Left lung (tissue), 10 donors: ENCODE results near the gene AGAP1. TPM values are rescaled to one million over a fixed set of nuclear protein-coding genes. Genes with fewer than 3 reads are reported as not detected.

Experiments
- ATAC-seq: fragments of 200-7000 bp; cut with Tn5 transposase; one replicate; pipeline ENCODE4 v1.9.1; 2020; ENCODE audit warnings: moderate library complexity
- DNase-seq, 4 donors: peaks; one replicate each; pipeline ENCODE4 v3.0.0-alpha.2; 2013 to 2020
- H3K27ac ChIP-seq, 2 donors: fragments of 200-600 bp; sonication (generic) in 1 of 2; one replicate each; pipeline versions ENCODE4 v1.5.0 to v1.8.0; 2020 to 2021
- H3K27me3 ChIP-seq, 2 donors: fragments of 200-600 bp; sonication (generic) in 1 of 2; one replicate each; pipeline versions ENCODE4 v1.5.0 to v1.8.0; 2020 to 2021
- H3K36me3 ChIP-seq, 2 donors: fragments of 200-600 bp; sonication (generic) in 1 of 2; one replicate each; pipeline versions ENCODE4 v1.5.0 to v1.8.0; 2020 to 2021
- H3K4me1 ChIP-seq, 2 donors: fragments of 200-600 bp; one replicate each; pipeline ENCODE4 v1.8.0; 2021
- H3K4me3 ChIP-seq, 2 donors: fragments of 200-600 bp; sonication (generic) in 1 of 2; one replicate each; pipeline versions ENCODE4 v1.5.0 to v1.8.0; 2020 to 2021; ENCODE audit warnings: mild to moderate bottlenecking in 1 of 2
- H3K9me3 ChIP-seq, 2 donors: fragments of 200-600 bp; sonication (generic) in 1 of 2; one replicate each; pipeline versions ENCODE4 v1.5.0 to v1.8.0; 2020 to 2021
- CTCF ChIP-seq, 2 donors: fragments of 200-600 bp; sonication (generic) in 1 of 2; IDR thresholded peaks; one replicate each; pipeline versions ENCODE4 v1.5.0 to v1.8.0; 2021; ENCODE audit warnings: antibody characterized with exemption in 2 of 2
- intact Hi-C, 2 donors: fragments of 100-400 bp; cut with DNase I; formaldehyde crosslinking; loops; one replicate each; pipeline versions ENCODE4 v1.11.2 to v1.14.2; 2022
- polyA plus RNA-seq, 6 donors: library from polyadenylated mRNA; unstranded; fragments of 120-200 nt; gene quantifications; one replicate each; pipeline ENCODE4 v1.2.1, GENCODE V29; 2013; ENCODE audit not compliant: insufficient read length in 6 of 6
- total RNA-seq, 2 donors: library from RNA; stranded (reverse); fragmentation: NEBNext Ultra II Directional; extraction: Animal tissue kit (Norgen Biotek cat#: 25700); gene quantifications; one replicate each; pipeline ENCODE4 v1.2.1, GENCODE V29; 2021
- donor health status: DM: no; HTN: yes; CAD: no.
- donor health status: DM: no; HTN: no; CAD: no.

AGAP1 gene
- total and polyA plus RNA-seq, 8 donors: 13.1 to 25.4 (median 22.4) TPM

GRCh38 chr2:236016496-236016895, 522.7 kb downstream of the AGAP1 start:
- H3K4me1 ChIP-seq: no peaks in the 10 kb centered on the region
- intact Hi-C loops: no loop called here
- no peak overlapping the region for H3K27ac ChIP-seq
- no peak for TF ChIP-seq CTCF (IDR thresholded peaks at IDR 0.05)
- no peak overlapping the region for H3K4me3 ChIP-seq
- DNase-seq (no peak), ATAC-seq (no peak)
- no peaks in the 10 kb centered on the region for H3K27me3 ChIP-seq
- no peaks in the 10 kb centered on the region for H3K9me3 ChIP-seq
- H3K36me3 ChIP-seq: no peaks in the 10 kb centered on the region

DNA sequence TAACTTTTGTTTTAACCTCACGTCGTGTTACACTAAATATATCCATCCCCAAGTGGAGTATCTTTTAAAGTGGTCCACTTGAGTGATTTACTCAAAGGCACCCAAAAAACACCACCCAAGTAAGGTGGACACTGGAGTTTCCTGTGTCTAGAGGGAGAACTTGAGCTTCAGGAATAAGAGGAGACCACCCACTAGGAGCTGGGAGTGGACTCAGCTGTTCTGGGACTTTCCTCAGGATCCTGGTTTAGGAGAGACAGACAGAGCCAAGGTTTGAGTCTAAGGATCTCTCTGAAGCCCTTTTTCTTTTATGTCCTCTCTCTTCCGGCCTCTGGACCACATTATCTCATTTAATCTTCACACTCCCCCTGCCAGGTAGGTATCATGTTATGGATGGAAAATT, 523.6 kb downstream of the AGAP1 start:
- ATAC-seq: no peak
- intact Hi-C loops: no loop called here
- no peak overlapping the region for H3K4me3 ChIP-seq

GRCh38 chr2:236019434-236019833, 525.6 kb downstream of the AGAP1 start:
- no peaks in the 10 kb centered on the region for H3K9me3 ChIP-seq
- no peak overlapping the region for H3K27ac ChIP-seq
- intact Hi-C loops: no loop called here
- DNase-seq (no peak), ATAC-seq (no peak)
- H3K4me1 ChIP-seq: no peaks in the 10 kb centered on the region
- no peak for TF ChIP-seq CTCF (IDR thresholded peaks at IDR 0.05)
- no peaks in the 10 kb centered on the region for H3K36me3 ChIP-seq
- H3K27me3 ChIP-seq: no peaks in the 10 kb centered on the region
- no peak overlapping the region for H3K4me3 ChIP-seq

More for the DNA sequence above, 523.6 kb downstream of the AGAP1 start:
- no peak for TF ChIP-seq CTCF (IDR thresholded peaks at IDR 0.05)
- H3K36me3 ChIP-seq: no peaks in the 10 kb centered on the region
- no peaks in the 10 kb centered on the region for H3K4me1 ChIP-seq
- no peak overlapping the region for H3K27ac ChIP-seq
- no peak for DNase-seq
- no peaks in the 10 kb centered on the region for H3K9me3 ChIP-seq
- H3K27me3 ChIP-seq: no peaks in the 10 kb centered on the region

DNA sequence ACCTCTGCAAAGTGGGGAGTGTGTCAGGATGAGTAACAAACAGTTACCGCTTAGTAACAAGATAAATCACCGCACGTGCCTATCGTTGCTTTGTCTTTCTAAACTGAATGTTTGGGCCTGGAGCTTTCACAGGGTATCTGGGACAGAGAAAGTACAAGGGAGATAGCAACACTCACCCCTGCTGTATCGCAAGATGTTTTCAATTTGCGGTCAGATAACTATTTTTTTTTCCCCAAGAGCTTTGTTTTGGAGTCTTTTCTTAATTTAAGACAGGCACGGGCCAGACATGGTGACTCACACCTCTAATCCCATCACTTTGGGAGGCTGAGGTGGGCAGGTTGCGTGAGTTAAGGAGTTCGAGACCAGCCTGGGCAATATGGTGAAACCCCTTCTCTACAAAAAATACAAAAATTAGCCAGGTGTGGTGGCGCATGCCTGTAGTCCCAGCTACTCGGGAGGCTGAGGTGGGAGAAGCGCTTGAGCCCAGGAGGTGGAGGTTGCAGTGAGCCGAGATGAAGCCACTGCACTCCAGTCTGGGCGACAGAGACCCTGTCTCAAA, 527.7 kb downstream of the AGAP1 start:
- no peak for TF ChIP-seq CTCF (IDR thresholded peaks at IDR 0.05)
- H3K4me1 ChIP-seq: no peaks in the 10 kb centered on the region
- H3K4me3 ChIP-seq: no peak overlapping the region
- no peaks in the 10 kb centered on the region for H3K36me3 ChIP-seq
- H3K9me3 ChIP-seq: no peaks in the 10 kb centered on the region
- DNase-seq (no peak), ATAC-seq (no peak)
- intact Hi-C loops: no loop called here
- no peak overlapping the region for H3K27ac ChIP-seq
- H3K27me3 ChIP-seq: no peaks in the 10 kb centered on the region

DNA sequence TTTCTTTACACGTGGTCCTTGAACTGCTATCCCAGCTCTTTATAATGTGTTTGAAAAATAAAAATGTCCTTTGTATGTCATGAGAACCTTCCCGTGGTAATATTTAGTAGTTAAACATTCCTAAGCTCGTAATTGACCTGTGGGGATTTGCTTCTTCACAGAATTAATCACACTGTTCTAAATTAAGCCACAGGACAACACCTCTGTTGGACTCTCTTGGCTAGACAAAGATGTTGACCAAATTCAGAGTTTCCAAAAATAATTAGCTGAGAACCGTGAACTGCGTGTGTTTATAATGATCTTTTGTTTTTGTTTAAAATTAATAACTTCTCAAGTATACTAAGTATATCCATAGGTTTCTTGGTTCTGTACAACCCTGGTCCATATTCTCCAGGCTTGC, 528.3 kb downstream of the AGAP1 start:
- intact Hi-C loops: no loop called here
- no peak for TF ChIP-seq CTCF (IDR thresholded peaks at IDR 0.05)
- Histone ChIP-seq H3K27ac (no peak overlapping the region), H3K4me3 (no peak overlapping the region), H3K4me1 (no peaks in the 10 kb centered on the region), H3K36me3 (no peaks in the 10 kb centered on the region), H3K27me3 (no peaks in the 10 kb centered on the region), H3K9me3 (no peaks in the 10 kb centered on the region)
- ATAC-seq (no peak), DNase-seq (no peak)
